ENCODE data around the gene PLXNA4.

PLXNA4 gene

GRCh38 chr7:132230462-132230861, 345.8 kb downstream of the PLXNA4 start:
- no peak for TF ChIP-seq POLR2A (IDR thresholded peaks at IDR 0.05; ENCODE audit: low read depth, low read length)
- TF ChIP-seq SPI1 (IDR thresholded peaks at IDR 0.05; ENCODE audit: low read depth, low read length), result no peak
- TF ChIP-seq PAX5 (IDR thresholded peaks at IDR 0.05; ENCODE audit: insufficient read depth, low read length, severe bottlenecking), result no peak
- no peak for TF ChIP-seq TAF1 (IDR thresholded peaks at IDR 0.05; ENCODE audit: low read depth, low read length)
- TF ChIP-seq POLR2AphosphoS5 (IDR thresholded peaks at IDR 0.05; ENCODE audit: low read depth, low read length), result no peak
- TF ChIP-seq POU2F2 (IDR thresholded peaks at IDR 0.05; ENCODE audit: low read depth, low read length), result no peak
- no peak for FAIRE-seq

GRCh38 chr7:132228240-132228639, 348.0 kb downstream of the PLXNA4 start:
- TF ChIP-seq PAX5 (IDR thresholded peaks at IDR 0.05; ENCODE audit: insufficient read depth, low read length, severe bottlenecking) (no peak), POLR2AphosphoS5 (IDR thresholded peaks at IDR 0.05; ENCODE audit: low read depth, low read length) (no peak)
- no peak for DNase-seq (ENCODE audit: insufficient read length, low spot score)
- no peak for FAIRE-seq

More at GRCh38 chr7:132230462-132230861, 345.8 kb downstream of the PLXNA4 start:
- DNase-seq (ENCODE audit: insufficient read length, low spot score), result no peak

- TF ChIP-seq SPI1 (IDR thresholded peaks at IDR 0.05; ENCODE audit: low read depth, low read length) (no peak), POLR2A (IDR thresholded peaks at IDR 0.05; ENCODE audit: low read depth, low read length) (no peak), POLR2AphosphoS5 (IDR thresholded peaks at IDR 0.05; ENCODE audit: low read depth, low read length) (no peak), TAF1 (IDR thresholded peaks at IDR 0.05; ENCODE audit: low read depth, low read length) (no peak), PAX5 (IDR thresholded peaks at IDR 0.05; ENCODE audit: insufficient read depth, low read length, severe bottlenecking) (no peak), POU2F2 (IDR thresholded peaks at IDR 0.05; ENCODE audit: low read depth, low read length) (no peak)
- DNase-seq (ENCODE audit: insufficient read length, low spot score) (no peak), FAIRE-seq (no peak)
Measured at GRCh38 chr7:132226957-132227290, 349.3 kb downstream of the PLXNA4 start.

GRCh38 chr7:132226046-132226956, 350.0 kb downstream of the PLXNA4 start:
- DNase-seq (ENCODE audit: insufficient read length, low spot score) (no peak), FAIRE-seq (no peak)
- TF ChIP-seq PAX5 (IDR thresholded peaks at IDR 0.05; ENCODE audit: insufficient read depth, low read length, severe bottlenecking) (no peak), POLR2A (IDR thresholded peaks at IDR 0.05; ENCODE audit: low read depth, low read length) (no peak), POU2F2 (IDR thresholded peaks at IDR 0.05; ENCODE audit: low read depth, low read length) (no peak), SPI1 (IDR thresholded peaks at IDR 0.05; ENCODE audit: low read depth, low read length) (no peak), TAF1 (IDR thresholded peaks at IDR 0.05; ENCODE audit: low read depth, low read length) (no peak), POLR2AphosphoS5 (IDR thresholded peaks at IDR 0.05; ENCODE audit: low read depth, low read length) (no peak)

- TF ChIP-seq POLR2AphosphoS5 (IDR thresholded peaks at IDR 0.05; ENCODE audit: low read depth, low read length) (no peak), POU2F2 (IDR thresholded peaks at IDR 0.05; ENCODE audit: low read depth, low read length) (no peak), SPI1 (IDR thresholded peaks at IDR 0.05; ENCODE audit: low read depth, low read length) (no peak), PAX5 (IDR thresholded peaks at IDR 0.05; ENCODE audit: insufficient read depth, low read length, severe bottlenecking) (no peak), POLR2A (IDR thresholded peaks at IDR 0.05; ENCODE audit: low read depth, low read length) (no peak), TAF1 (IDR thresholded peaks at IDR 0.05; ENCODE audit: low read depth, low read length) (no peak)
- DNase-seq (ENCODE audit: insufficient read length, low spot score) (no peak), FAIRE-seq (no peak)
Measured at GRCh38 chr7:132225216-132226030, 350.8 kb downstream of the PLXNA4 start.

- TF ChIP-seq PAX5 (IDR thresholded peaks at IDR 0.05; ENCODE audit: insufficient read depth, low read length, severe bottlenecking), result no peak
- TF ChIP-seq TAF1 (IDR thresholded peaks at IDR 0.05; ENCODE audit: low read depth, low read length), result no peak
- TF ChIP-seq POU2F2 (IDR thresholded peaks at IDR 0.05; ENCODE audit: low read depth, low read length), result no peak
- TF ChIP-seq POLR2A (IDR thresholded peaks at IDR 0.05; ENCODE audit: low read depth, low read length), result no peak
- no peak for TF ChIP-seq POLR2AphosphoS5 (IDR thresholded peaks at IDR 0.05; ENCODE audit: low read depth, low read length)
- TF ChIP-seq SPI1 (IDR thresholded peaks at IDR 0.05; ENCODE audit: low read depth, low read length), result no peak
- DNase-seq (ENCODE audit: insufficient read length, low spot score), result no peak
Measured at GRCh38 chr7:132221356-132221755, 354.9 kb downstream of the PLXNA4 start.

GRCh38 chr7:132220060-132220459, 356.2 kb downstream of the PLXNA4 start:
- TF ChIP-seq POLR2AphosphoS5 (IDR thresholded peaks at IDR 0.05; ENCODE audit: low read depth, low read length) (no peak), POU2F2 (IDR thresholded peaks at IDR 0.05; ENCODE audit: low read depth, low read length) (no peak), POLR2A (IDR thresholded peaks at IDR 0.05; ENCODE audit: low read depth, low read length) (no peak)
- FAIRE-seq (no peak), DNase-seq (ENCODE audit: insufficient read length, low spot score) (no peak)

More at GRCh38 chr7:132221356-132221755, 354.9 kb downstream of the PLXNA4 start:
- FAIRE-seq, result no peak

- FAIRE-seq (no peak), DNase-seq (ENCODE audit: insufficient read length, low spot score) (no peak)
- no peak for TF ChIP-seq SPI1 (IDR thresholded peaks at IDR 0.05; ENCODE audit: low read depth, low read length)
- TF ChIP-seq POU2F2 (IDR thresholded peaks at IDR 0.05; ENCODE audit: low read depth, low read length), result no peak
- no peak for TF ChIP-seq POLR2AphosphoS5 (IDR thresholded peaks at IDR 0.05; ENCODE audit: low read depth, low read length)
- TF ChIP-seq TAF1 (IDR thresholded peaks at IDR 0.05; ENCODE audit: low read depth, low read length), result no peak
- no peak for TF ChIP-seq PAX5 (IDR thresholded peaks at IDR 0.05; ENCODE audit: insufficient read depth, low read length, severe bottlenecking)
- no peak for TF ChIP-seq POLR2A (IDR thresholded peaks at IDR 0.05; ENCODE audit: low read depth, low read length)
Measured at GRCh38 chr7:132218876-132219275, 357.4 kb downstream of the PLXNA4 start.

GRCh38 chr7:132216847-132217525, 359.3 kb downstream of the PLXNA4 start:
- no peak for TF ChIP-seq PAX5 (IDR thresholded peaks at IDR 0.05; ENCODE audit: insufficient read depth, low read length, severe bottlenecking)
- FAIRE-seq (no peak), DNase-seq (ENCODE audit: insufficient read length, low spot score) (no peak)
